H1 (cell line): ENCODE results near the gene PTPN7. TPM values are rescaled to one million over a fixed set of nuclear protein-coding genes. Genes with fewer than 3 reads are reported as not detected.

Experiments
- CTCF ChIA-PET: fragments of 300-600 bp; sonication (Branson Sonifier 250); formaldehyde crosslinking; loops from one replicate; lab custom pipeline; 2021; ENCODE audit not compliant: partially characterized antibody; lab: Charles Lee
- POLR2A ChIA-PET: fragments of 300-600 bp; sonication (Branson Sonifier 250); formaldehyde crosslinking; loops from one replicate; lab custom pipeline; 2021; ENCODE audit warnings: inconsistent platforms; ENCODE audit not compliant: partially characterized antibody; lab: Charles Lee
- DNase-seq, 2 experiments: peaks; one replicate each; pipeline versions ENCODE4 v3.0.0 to v3.0.0-alpha.2; 2010 to 2022; ENCODE audit warnings: low spot score in 2 of 2, low read depth in 1 of 2, mixed read lengths in 1 of 2
- FAIRE-seq: peaks from 2 replicates; lab custom pipeline; 2011; peaks lifted over from hg19 to GRCh38; lab: Jason Lieb, UNC
- H2AFZ ChIP-seq: 2 replicates; pipeline ENCODE4 v1.8.1; 2012; ENCODE audit warnings: low read length, inconsistent platforms
- H2AK5ac ChIP-seq: 2 replicates; pipeline ENCODE4 v1.6.1; 2013; ENCODE audit warnings: low read depth, low read length
- H2BK120ac ChIP-seq: replicated peaks from 2 replicates; pipeline ENCODE3; 2013; ENCODE audit warnings: low read depth, low read length, inconsistent platforms
- H2BK12ac ChIP-seq: 2 replicates; pipeline ENCODE4 v1.6.1; 2013; ENCODE audit warnings: low read depth, low read length
- H2BK15ac ChIP-seq: 2 replicates; pipeline ENCODE4 v1.6.1; 2013; ENCODE audit warnings: low read length
- H2BK20ac ChIP-seq: 2 replicates; pipeline ENCODE4 v1.6.1; 2013; ENCODE audit warnings: low read length
- H2BK5ac ChIP-seq: 2 replicates; pipeline ENCODE4 v1.6.1; 2013; ENCODE audit warnings: low read depth, low read length
- H3K14ac ChIP-seq: 2 replicates; pipeline ENCODE4 v1.6.1; 2013; ENCODE audit warnings: inconsistent platforms; ENCODE audit not compliant: insufficient read length
- H3K18ac ChIP-seq: 2 replicates; pipeline ENCODE4 v1.6.1; 2013; ENCODE audit warnings: low read length; ENCODE audit errors: extremely low read depth
- H3K23ac ChIP-seq: 2 replicates; pipeline ENCODE4 v1.6.1; 2013; ENCODE audit warnings: inconsistent platforms; ENCODE audit not compliant: insufficient read length
- H3K23me2 ChIP-seq: 2 replicates; pipeline ENCODE4 v1.6.1; 2013; ENCODE audit warnings: low read depth, low read length
- H3K27ac ChIP-seq: 2 replicates; pipeline ENCODE4 v1.6.1; 2011; ENCODE audit warnings: low read depth, low read length, inconsistent platforms
- H3K27me3 ChIP-seq, 4 experiments: replicated peaks in 1 of 4; 1 replicate in 1 of 4; 2 replicates in 3 of 4; pipeline versions ENCODE4 v1.6.1 to v1.8.1; 2011 to 2013; ENCODE audit warnings: low read length in 3 of 4, mild to moderate bottlenecking in 3 of 4, inconsistent platforms in 2 of 4, mixed read lengths in 2 of 4, moderate library complexity in 1 of 4; ENCODE audit not compliant: control insufficient read depth in 3 of 4, insufficient read depth in 3 of 4; ENCODE audit errors: extremely low read depth in 1 of 4
- H3K36me3 ChIP-seq, 4 experiments: 2 replicates each; pipeline versions ENCODE4 v1.6.1 to v1.8.1; 2011 to 2013; ENCODE audit warnings: mild to moderate bottlenecking in 4 of 4, low read length in 3 of 4, moderate library complexity in 2 of 4, control low read depth in 1 of 4, inconsistent platforms in 1 of 4; ENCODE audit not compliant: insufficient read depth in 4 of 4, control insufficient read depth in 2 of 4
- H3K4ac ChIP-seq: replicated peaks from 2 replicates; pipeline ENCODE3; 2013; ENCODE audit warnings: low read length, low read depth, mixed read lengths, inconsistent platforms; ENCODE audit not compliant: insufficient read length
- H3K4me1 ChIP-seq, 4 experiments: replicated peaks in 1 of 4; 1 replicate in 1 of 4; 2 replicates in 3 of 4; pipeline versions ENCODE4 v1.6.1 to v1.8.1; 2011 to 2013; ENCODE audit warnings: low read length in 3 of 4, inconsistent platforms in 2 of 4, mixed read lengths in 1 of 4; ENCODE audit not compliant: insufficient read depth in 4 of 4, control insufficient read depth in 3 of 4
- H3K4me2 ChIP-seq, 2 experiments: 2 replicates each; pipeline versions ENCODE4 v1.6.1 to v1.8.1; 2011 to 2013; ENCODE audit warnings: low read depth in 2 of 2, low read length in 2 of 2, control low read depth in 1 of 2, inconsistent platforms in 1 of 2, mild to moderate bottlenecking in 1 of 2; ENCODE audit not compliant: insufficient read depth in 1 of 2
- H3K4me3 ChIP-seq, 4 experiments: fragments of 200-600, 300-600 bp in 1 of 4; sonication (generic), shearing (Covaris generic), sonication (Bioruptor Twin) in 1 of 4; 2 replicates each; pipeline versions ENCODE4 v1.5.1 to v1.8.1; 2011 to 2016; ENCODE audit warnings: low read length in 4 of 4, low read depth in 3 of 4, control low read depth in 2 of 4, inconsistent platforms in 2 of 4, mild to moderate bottlenecking in 2 of 4, mixed read lengths in 1 of 4, moderate library complexity in 1 of 4; ENCODE audit not compliant: insufficient read depth in 2 of 4; ENCODE audit errors: extremely low read depth in 1 of 4
- H3K56ac ChIP-seq: replicated peaks from 2 replicates; pipeline ENCODE3; 2013; ENCODE audit warnings: low read depth, mild to moderate bottlenecking, mixed read lengths, low read length, inconsistent platforms; ENCODE audit not compliant: insufficient read length
- H3K79me1 ChIP-seq: 2 replicates; pipeline ENCODE4 v1.6.1; 2013; ENCODE audit warnings: low read depth, low read length, control low read depth
- H3K79me2 ChIP-seq, 2 experiments: 2 replicates each; pipeline versions ENCODE4 v1.6.1 to v1.8.1; 2012 to 2013; ENCODE audit warnings: low read length in 2 of 2, mild to moderate bottlenecking in 2 of 2, inconsistent platforms in 1 of 2; ENCODE audit not compliant: insufficient read depth in 2 of 2, control insufficient read depth in 1 of 2
- H3K9ac ChIP-seq, 4 experiments: replicated peaks in 1 of 4; 1 replicate in 1 of 4; 2 replicates in 3 of 4; pipeline versions ENCODE4 v1.6.1 to v1.8.1; 2011 to 2013; ENCODE audit warnings: low read depth in 3 of 4, low read length in 3 of 4, control low read depth in 2 of 4, mild to moderate bottlenecking in 2 of 4, moderate library complexity in 2 of 4, inconsistent platforms in 1 of 4; ENCODE audit errors: extremely low read depth in 1 of 4
- H3K9me3 ChIP-seq, 2 experiments: 2 replicates each; pipeline versions ENCODE4 v1.6.1 to v1.8.1; 2012 to 2013; ENCODE audit warnings: mild to moderate bottlenecking in 2 of 2, moderate library complexity in 2 of 2, control low read depth in 1 of 2, inconsistent platforms in 1 of 2, low read depth in 1 of 2, low read length in 1 of 2, mixed read lengths in 1 of 2; ENCODE audit not compliant: insufficient read depth in 2 of 2
- H4K20me1 ChIP-seq, 2 experiments: replicated peaks in 1 of 2; 2 replicates each; pipeline versions ENCODE3 to v1.8.1; 2011 to 2013; ENCODE audit warnings: inconsistent platforms in 2 of 2, low read length in 2 of 2, mild to moderate bottlenecking in 1 of 2; ENCODE audit not compliant: insufficient read depth in 2 of 2, control insufficient read depth in 1 of 2
- H4K5ac ChIP-seq: 2 replicates; pipeline ENCODE4 v1.6.1; 2013; ENCODE audit warnings: low read length, low read depth, mixed read lengths, inconsistent platforms; ENCODE audit not compliant: insufficient read length
- H4K8ac ChIP-seq: 2 replicates; pipeline ENCODE4 v1.8.0; 2013; ENCODE audit warnings: mild to moderate bottlenecking, moderate library complexity, low read length, inconsistent platforms; ENCODE audit not compliant: insufficient read depth; ENCODE audit errors: extremely low read depth
- H4K91ac ChIP-seq: replicated peaks from 2 replicates; pipeline ENCODE3; 2013; ENCODE audit warnings: low read length, mixed read lengths, inconsistent platforms; ENCODE audit not compliant: insufficient read length
- BACH1 ChIP-seq: IDR thresholded peaks from 2 replicates; pipeline ENCODE4 v1.6.1; 2012; ENCODE audit warnings: low read length, improper control_type of control experiment
- CTCF ChIP-seq, 3 experiments: IDR thresholded peaks; 1 replicate in 2 of 3; 2 replicates in 1 of 3; pipeline versions ENCODE4 v1.5.1 to v1.6.1; 2011; ENCODE audit warnings: low read length in 3 of 3, mild to moderate bottlenecking in 3 of 3, inconsistent platforms in 2 of 3, low read depth in 1 of 3, moderate library complexity in 1 of 3; ENCODE audit not compliant: insufficient read depth in 1 of 3; ENCODE audit errors: control extremely low read depth in 1 of 3
- EP300 ChIP-seq, 2 experiments: IDR thresholded peaks; 1 replicate in 1 of 2; 2 replicates in 1 of 2; pipeline ENCODE4 v1.6.1; 2011 to 2012; ENCODE audit warnings: low read depth in 2 of 2, low read length in 2 of 2, mild to moderate bottlenecking in 2 of 2, borderline replicate concordance in 1 of 2, inconsistent platforms in 1 of 2, moderate library complexity in 1 of 2
- JUN ChIP-seq: IDR thresholded peaks from 2 replicates; pipeline ENCODE4 v1.6.1; 2011; ENCODE audit warnings: low read depth, mild to moderate bottlenecking, improper control_type of control experiment, low read length
- RAD21 ChIP-seq, 2 experiments: IDR thresholded peaks in 1 of 2; conservative IDR thresholded peaks in 1 of 2; 2 replicates each; pipeline ENCODE4 v1.6.1; 2011; ENCODE audit warnings: low read depth in 2 of 2, low read length in 2 of 2, improper control_type of control experiment in 1 of 2, inconsistent platforms in 1 of 2, mild to moderate bottlenecking in 1 of 2, moderate library complexity in 1 of 2
- SP1 ChIP-seq: IDR thresholded peaks from 2 replicates; pipeline ENCODE4 v1.6.1; 2011; ENCODE audit warnings: low read depth, low read length
- WGBS, 2 experiments: shearing (Covaris generic) in 1 of 2; methylation state at CpG; one replicate each; pipeline versions ENCODE4 v1.1.6 to v1.1.7; 2013 to 2015; ENCODE audit warnings: low lambda C conversion rate in 2 of 2, mixed read lengths in 2 of 2, inconsistent platforms in 1 of 2, low coverage in 1 of 2, missing lambda C conversion rate in 1 of 2; ENCODE audit not compliant: insufficient replicate concordance in 2 of 2, insufficient coverage in 1 of 2, insufficient read length in 1 of 2; ENCODE audit errors: extremely low coverage in 1 of 2, missing lambda C conversion rate in 1 of 2; 5-methylcytosine and 5-hydroxymethylcytosine counted together
- polyA plus RNA-seq, 7 experiments: library from polyadenylated mRNA; depleted of rRNA in 3 of 7; stranded (reverse) in 5 of 7; unstranded in 2 of 7; fragments of >200 nt in 5 of 7; fragments of 200-250 nt in 2 of 7; gene quantifications; 1 replicate in 5 of 7; 2 replicates in 1 of 7; 4 replicates in 1 of 7; pipeline versions ENCODE4 v1.2.1 to v1.2.3, GENCODE V29; 2011 to 2013; ENCODE audit warnings: missing spikeins in 2 of 7, mixed read lengths in 2 of 7
- total RNA-seq: library from RNA; stranded (reverse); fragmentation: NEBNext Ultra II Directional; extraction: Animal tissue kit (Norgen Biotek cat#: 25700); gene quantifications from 2 replicates; pipeline ENCODE4 v1.2.1, GENCODE V29; 2021

The PTPN7 gene
- total and polyA plus RNA-seq, 2 of the 8 experiments (the other 6 are each of a cell fraction or from before 2014, with no cell fraction given), result 0.20 TPM; not detected in 1

GRCh38 chr1:202207292-202207691 lies 46.9 kb upstream of the PTPN7 start:
- peaks cover 0 to 3% of the 10 kb centered on the region in 2 experiments for H4K20me1 ChIP-seq
- no peak for FAIRE-seq
- POLR2A ChIA-PET, result no interaction called here

More at GRCh38 chr1:202207292-202207691, 46.9 kb upstream of the PTPN7 start:
- no peak overlapping the region for H3K56ac ChIP-seq
- H3K14ac ChIP-seq, result no peak overlapping the region
- CTCF ChIA-PET, result interaction anchor here (0.6 to 14.5 kb wide), 15 partner anchors 13 to 1143 kb away, joined by 3 to 249 read pairs (median 5); partner anchors contain the start of gene LGR6
- no peak overlapping the region for H3K9ac ChIP-seq
- no peak overlapping the region for H2BK120ac ChIP-seq
- H2AFZ ChIP-seq, result no peak overlapping the region
- H3K4me2 ChIP-seq, result no peak overlapping the region
- H3K27ac ChIP-seq, result no peak overlapping the region
- H3K9me3 ChIP-seq, result no peaks in the 10 kb centered on the region
- no peak overlapping the region for H3K23ac ChIP-seq
- no peak overlapping the region for H2BK12ac ChIP-seq
- H3K23me2 ChIP-seq, result peaks cover 18% of the 10 kb centered on the region; the same call in 1 of the 2 replicates
- no peak overlapping the region for H3K18ac ChIP-seq
- no peak overlapping the region for H2BK15ac ChIP-seq
- no peak for DNase-seq
- H3K4me3 ChIP-seq, result no peak overlapping the region
- peaks cover 0 to 2% (median 0%) of the 10 kb centered on the region in 4 experiments; a peak in 1 of 7 replicates for H3K4me1 ChIP-seq
- H2AK5ac ChIP-seq, result no peak overlapping the region; the same call in 1 of the 2 replicates
- no peak overlapping the region for H2BK5ac ChIP-seq
- H2BK20ac ChIP-seq, result no peak overlapping the region
- H3K79me2 ChIP-seq, result no peaks in the 10 kb centered on the region
- H4K91ac ChIP-seq, result no peak overlapping the region
- WGBS, 2 experiments, result 71% methylated on average over 1 of the region's 1 CpG; no CpG with 5 or more reads in 1 of the 2 experiments
- H3K79me1 ChIP-seq, result no peaks in the 10 kb centered on the region; the same call in 1 of the 2 replicates
- no peak overlapping the region for H3K4ac ChIP-seq
- H4K5ac ChIP-seq, result no peak overlapping the region
- TF ChIP-seq JUN (no peak), CTCF (IDR thresholded peaks at IDR 0.05; ENCODE audit: control extremely low read depth in 1 of 3, insufficient read depth in 1 of 3, low read depth in 1 of 3, low read length in 3 of 3) (peak; percentile 48 to 59 (median 51)), BACH1 (no peak), SP1 (no peak), RAD21 (IDR thresholded peaks at IDR 0.05 in 1 of 2, conservative IDR thresholded peaks at IDR 0.05 in 1 of 2; ENCODE audit: low read depth in 2 of 2, low read length in 2 of 2) (peak; percentile 32 to 48; a peak in 3 of 4 replicates), EP300 (IDR thresholded peaks at IDR 0.05; ENCODE audit: borderline replicate concordance in 1 of 2, low read depth in 2 of 2, low read length in 2 of 2) (no peak)
- TF ChIP-seq, all 59 proteins: peak for 2
- Histone ChIP-seq H3K36me3 (no peaks in the 10 kb centered on the region), H4K8ac (no peak overlapping the region), H3K27me3 (peaks cover 0 to 2% (median 0%) of the 10 kb centered on the region in 4 experiments; a peak in 1 of 7 replicates)
